Fibroblast of skin of right quadriceps (primary cell): ENCODE data around the gene HYAL1.

ENCODE experiments used
- DNase-seq: peaks from one replicate; pipeline ENCODE4 v3.0.0-alpha.2; 2013

HYAL1 gene

DNA sequence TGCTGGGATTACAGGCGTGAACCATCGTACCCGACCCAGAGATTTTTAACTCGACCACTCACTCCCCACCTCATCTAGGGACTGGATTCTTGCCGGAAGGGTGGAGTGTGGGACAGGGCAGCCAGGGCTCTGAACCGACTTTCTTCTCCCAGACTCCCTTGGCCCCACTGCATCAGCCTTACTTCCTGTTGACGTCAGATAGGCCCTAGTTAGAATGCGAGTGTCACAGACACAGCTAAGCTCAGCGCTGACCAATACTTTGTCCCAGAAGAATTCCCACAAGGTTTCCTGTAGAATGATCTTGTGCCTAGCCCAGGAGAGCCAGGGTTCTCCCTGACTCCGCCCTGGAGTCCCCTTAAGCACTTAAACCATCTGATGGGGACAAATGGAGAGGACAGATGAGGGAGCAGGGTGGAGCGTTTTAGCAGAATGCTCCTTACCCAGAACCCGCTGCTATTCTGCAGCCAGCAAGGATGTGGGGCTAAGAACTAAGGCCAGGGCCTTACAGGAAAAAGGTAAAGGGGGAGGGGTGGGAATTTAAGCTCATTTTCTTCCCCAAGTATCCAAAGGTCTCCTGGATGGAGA, 30.5 kb upstream of the HYAL1 start:
- DNase-seq, result peak; percentile 41

DNA sequence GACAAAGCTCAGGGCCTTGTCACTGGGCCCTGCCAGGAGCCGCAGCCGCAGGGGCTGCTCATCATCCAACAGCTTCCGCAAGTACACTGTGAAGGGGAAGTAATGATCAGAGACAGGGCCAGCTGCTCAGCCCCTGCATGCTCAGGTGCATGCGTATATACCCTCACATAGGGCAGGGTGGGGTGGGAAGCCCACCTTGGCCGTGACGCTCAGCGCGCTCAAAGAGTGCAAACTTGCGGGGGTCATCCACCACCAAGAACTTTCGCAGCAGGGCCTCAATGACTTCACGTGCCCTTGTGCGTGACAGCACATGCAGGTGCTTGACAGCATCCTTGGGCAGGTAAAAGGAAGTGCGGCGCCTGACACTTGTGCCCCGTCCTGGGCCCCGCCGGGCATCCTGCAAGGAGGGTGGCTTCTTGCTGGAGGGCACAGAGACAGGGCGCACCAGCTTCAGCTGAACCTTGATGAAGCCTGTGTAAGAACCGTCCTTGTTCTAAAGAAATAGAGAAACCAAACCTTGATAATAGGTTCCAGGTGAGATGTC, 28.1 kb upstream of the HYAL1 start:
- no peak for DNase-seq

- no peak for DNase-seq
Observed at GRCh38 chr3:50330330-50330729, 27.0 kb upstream of the HYAL1 start.

GRCh38 chr3:50327943-50328691, 24.7 kb upstream of the HYAL1 start, which contains the start of gene TUSC2:
TUSC2 (minus strand) TSS chr3:50328223; CDS start chr3:50328099, 124 bp downstream.
- peak; percentile 93 for DNase-seq

DNA sequence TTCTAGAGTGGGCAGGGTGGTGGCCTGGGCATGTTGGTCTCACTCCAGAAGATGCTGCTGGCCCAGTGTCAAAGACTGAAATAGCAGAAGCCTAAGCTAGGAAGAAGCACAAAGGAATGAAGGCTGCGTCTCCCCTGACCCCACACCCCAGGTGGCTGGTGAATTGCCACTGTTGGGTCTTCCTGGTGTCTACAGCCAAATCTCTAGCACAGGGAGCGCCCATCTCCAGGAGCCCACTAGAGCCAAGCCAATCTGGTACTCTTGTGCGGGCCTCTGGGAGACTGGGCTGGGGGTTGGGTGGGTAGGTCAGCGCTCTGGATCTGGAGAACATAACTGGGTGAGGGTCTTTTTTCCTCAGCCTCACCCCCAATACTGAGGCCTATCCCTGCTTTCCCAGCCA, 23.8 kb upstream of the HYAL1 start:
- no peak for DNase-seq

DNA sequence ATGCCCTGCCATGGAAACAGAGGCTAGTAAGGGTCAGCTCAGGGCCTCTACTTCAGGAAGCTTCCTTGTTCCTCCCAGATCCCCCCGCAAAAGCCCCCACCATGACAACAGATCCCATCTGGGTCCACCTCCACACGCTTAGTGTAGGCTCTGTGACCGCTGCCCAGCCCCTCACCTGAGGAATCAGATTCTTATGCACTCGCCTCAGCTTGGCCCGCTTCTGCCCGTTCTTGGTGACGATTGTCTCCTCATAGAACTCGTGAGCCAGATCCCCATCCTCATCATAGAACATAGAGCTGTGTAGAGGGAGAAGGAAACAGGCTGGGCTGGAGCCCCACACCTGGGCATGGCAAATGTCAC, 22.8 kb upstream of the HYAL1 start:
- no peak for DNase-seq

DNA sequence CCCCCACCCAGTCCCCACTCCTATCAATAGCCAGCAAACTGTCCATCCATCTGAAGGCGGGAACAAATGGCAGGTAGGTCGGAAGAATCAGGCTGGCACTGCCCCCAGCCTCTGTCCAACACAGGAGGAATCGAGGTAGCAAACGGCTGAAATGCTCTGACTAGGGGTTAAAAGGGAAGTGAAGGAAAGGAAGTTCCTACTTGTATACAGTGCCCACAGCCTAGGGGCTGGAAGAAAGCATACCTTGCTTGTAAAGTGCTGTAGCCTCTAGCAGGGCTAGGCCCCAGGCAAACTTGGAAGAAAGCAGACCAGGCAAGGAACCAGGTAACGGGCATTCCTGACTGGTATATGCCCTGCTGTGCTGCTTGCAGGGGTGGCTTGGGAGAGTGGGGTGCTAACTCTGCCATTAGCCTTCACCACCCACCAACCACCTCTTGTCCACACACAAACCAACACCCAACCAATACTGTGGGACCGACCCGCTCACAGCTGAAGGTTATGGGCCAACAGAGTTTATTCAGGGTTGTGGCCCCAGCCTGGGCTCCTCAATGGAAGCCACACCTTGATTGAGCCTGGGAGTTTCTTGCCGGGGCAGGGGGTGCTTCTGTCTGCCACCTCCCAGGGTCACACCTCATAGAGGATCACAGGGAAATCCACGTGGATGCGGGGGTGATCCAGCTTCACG, 22.3 kb upstream of the HYAL1 start:
- no peak for DNase-seq

GRCh38 chr3:50325113-50325480, 21.7 kb upstream of the HYAL1 start:
- DNase-seq, result no peak

DNA sequence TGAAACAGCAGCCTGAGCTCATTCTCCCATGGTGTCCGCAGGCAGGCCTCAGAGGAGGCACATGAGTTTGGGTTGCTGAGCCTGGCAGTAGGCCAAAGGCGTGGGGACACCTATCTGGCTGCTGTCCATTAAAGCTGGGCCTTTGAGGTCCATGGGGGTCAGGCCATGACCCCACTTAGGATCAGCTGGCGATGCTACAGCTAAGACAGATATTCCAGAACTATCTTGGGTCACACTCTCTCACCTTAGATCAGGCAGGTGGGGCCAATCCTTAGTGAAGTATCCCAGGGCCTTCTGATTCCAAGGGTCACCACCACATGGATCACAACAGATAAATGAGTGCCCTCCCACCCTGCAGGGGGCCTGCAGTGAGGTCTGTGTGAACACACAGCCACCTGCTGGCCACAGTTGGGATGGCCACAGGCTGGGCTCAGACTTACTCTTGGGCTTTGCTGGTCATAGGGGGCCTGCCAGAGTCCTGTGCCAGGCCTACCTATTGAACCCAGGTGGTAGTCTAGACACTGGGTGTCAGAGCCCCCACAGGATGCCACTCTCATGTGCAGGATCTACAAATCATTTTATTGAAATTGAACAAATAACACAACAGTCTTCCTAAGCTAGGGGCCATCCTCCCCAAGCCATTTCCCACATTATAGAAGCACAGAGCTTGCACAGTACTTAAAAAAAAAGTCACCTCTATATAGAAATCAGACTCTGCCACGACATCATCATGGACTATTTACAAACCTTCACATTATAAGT, 21.2 kb upstream of the HYAL1 start:
- DNase-seq, result peak; percentile 57

GRCh38 chr3:50323614-50324199, 20.3 kb upstream of the HYAL1 start:
- no peak for DNase-seq

GRCh38 chr3:50323092-50323600, 19.8 kb upstream of the HYAL1 start:
- no peak for DNase-seq

DNA sequence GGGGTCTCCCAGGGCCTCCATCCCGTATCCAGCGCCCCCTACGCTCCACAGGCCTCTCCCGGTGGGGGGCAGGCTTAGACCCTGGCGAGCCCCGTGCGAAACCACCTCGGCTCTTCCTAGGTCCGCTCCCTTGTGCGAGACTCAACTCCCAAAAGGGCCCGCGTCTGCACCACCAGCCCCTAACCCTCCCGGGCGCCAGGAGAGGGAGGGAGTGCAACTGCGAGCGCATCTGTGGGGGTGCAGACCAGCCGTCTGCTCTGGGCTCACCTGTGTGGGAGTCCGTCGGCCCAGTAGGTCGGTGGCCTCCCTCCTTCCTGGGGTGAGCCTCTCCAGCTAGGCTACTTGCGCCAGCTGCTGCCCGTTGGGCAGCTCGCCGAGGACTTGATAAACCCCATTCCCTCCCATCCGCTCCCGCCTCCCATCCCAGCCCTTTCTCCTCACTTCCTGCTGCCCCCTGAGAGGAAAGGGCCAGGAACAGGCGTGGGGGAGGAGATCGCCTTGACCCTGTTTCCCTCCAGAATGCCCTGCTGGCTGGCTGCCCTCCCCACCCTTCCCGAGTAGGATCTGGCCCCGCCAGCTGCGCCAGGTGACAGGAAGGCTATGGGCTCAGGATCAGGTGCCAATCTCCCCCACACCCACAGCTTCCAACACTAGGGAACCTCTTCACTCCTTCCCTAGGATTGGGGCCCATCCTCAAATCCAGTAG, 19.2 kb upstream of the HYAL1 start, which contains the start of gene HYAL2:
Gene HYAL2 (minus strand): TSS at position 360 of the 706 bp plus-strand sequence. CDS start 2,256 bp downstream, outside the sequence.
- DNase-seq, result no peak

DNA sequence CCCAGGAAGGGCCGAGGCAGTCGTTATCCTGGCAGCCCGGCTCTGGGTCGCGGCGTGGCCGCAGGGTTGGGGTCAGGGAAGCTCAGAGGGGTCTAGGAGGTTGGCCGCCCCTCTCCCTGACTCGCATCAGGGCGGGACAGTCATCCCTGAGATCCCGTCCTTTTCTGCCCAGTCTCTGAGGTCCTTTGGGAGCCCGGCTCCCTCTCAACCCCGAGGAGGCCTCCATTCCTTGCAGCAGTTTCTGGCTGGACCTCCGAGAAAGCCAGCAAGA, 18.7 kb upstream of the HYAL1 start:
- DNase-seq, result no peak

GRCh38 chr3:50321336-50322114, 18.2 kb upstream of the HYAL1 start:
- DNase-seq, result peak; percentile 88

- peak; percentile 73 for DNase-seq
Observed at GRCh38 chr3:50320853-50321335, 17.5 kb upstream of the HYAL1 start.

DNA sequence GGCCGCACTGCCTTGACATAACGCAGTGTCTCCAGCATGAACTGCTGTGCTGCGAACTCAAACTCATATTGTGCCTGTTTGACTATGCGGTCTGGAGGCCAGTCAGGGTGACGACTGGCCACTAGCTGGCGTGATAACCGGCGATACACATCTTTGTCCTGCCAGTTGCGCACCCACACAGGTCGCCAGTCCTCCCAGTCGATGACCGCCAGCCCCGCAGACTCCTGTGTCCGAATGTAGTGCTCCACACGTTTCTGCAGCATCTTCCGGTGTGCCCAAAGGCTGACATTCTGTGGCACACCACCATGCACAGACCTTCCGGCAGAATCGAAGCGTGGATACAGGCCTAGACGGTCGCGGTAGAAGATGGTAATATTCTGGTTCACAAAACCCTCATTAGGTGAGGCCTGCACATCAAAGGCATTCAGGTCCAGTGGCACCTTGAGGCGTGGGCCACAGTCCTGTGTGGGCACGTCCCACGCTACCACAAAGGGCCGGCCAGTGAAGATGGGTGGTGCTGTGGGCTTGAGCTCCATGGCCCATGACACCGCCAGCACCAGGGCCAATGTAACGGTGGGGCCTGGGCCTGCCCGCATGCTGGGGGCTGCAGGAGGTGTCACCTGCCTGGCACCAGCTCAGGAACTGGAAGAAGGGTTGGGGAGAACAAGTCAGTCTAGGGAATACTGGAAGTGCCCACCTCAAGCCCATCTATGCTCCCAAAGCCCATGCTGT, 16.7 kb upstream of the HYAL1 start:
- no peak for DNase-seq

DNA sequence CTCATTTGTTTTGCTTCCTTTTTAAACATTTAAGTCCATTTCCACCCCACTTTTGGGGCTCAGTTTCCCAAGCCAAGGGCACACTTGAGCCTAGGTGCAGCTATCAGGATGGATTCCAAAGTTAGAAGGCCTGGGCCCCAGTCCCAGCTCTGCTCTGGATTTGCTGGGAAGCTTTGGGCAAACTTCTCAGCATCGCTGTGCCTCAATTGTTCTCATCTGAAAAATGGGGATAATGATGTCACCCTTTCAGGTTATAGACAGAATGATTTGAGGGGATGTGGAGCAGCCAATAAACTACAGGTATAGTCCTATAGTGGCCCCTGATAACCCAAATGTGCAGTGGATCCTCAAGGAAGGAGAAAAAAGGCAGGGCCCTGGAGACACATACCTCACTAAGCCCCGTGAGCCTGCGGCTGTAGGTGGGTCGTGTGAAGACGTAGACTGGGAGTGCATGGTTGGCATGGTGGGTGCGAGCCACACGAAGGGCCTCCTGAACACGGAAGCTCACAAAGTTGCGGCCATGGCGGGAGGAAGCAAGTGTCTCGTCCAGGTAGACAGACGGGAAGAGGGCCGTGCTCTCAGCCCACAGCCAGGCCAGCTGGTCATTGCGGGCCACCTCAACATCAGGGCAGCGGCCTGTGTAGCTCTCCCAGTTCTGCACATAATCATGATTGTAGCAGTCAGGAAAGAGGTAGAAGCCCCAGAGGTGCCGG, 16.0 kb upstream of the HYAL1 start:
- DNase-seq, result no peak

DNA sequence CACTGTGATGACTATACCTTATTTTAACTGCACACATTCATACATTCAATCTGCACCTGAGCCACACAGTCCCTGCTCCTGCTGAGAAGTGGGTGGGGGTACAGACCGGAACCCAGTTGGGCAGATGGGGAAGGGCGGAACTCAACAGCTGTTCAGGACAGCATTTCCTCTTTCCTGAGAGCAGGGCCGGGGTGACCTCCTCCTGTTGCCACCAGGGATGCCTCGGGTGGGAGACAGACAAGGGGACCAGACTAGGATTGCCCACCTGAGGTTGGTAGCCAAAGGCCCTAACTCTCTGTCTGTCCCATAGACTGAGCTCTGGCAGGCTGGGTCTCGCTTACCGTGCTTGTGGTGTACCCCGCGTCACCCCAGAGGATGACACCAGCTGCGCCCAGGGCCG, 15.2 kb upstream of the HYAL1 start:
- DNase-seq, result no peak

DNA sequence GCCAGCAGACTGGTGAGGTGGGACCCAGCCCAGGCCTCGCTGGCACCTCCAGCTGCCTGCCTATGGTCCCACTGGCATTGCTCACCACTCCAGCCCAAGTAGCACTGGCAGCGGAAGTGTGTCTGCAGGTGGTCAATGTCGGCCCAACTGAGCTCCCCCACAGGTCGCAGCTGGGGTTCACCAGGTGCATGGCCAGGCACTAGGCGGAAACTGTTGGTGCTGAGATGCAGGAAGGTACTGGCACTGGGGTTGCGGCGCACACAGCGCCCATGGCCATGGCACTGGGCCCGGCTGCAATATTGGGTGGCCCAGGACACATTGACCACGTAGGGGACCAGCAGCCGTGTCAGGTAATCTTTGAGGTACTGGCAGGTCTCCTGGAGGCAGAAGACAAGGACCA, 14.8 kb upstream of the HYAL1 start:
- no peak for DNase-seq

DNA sequence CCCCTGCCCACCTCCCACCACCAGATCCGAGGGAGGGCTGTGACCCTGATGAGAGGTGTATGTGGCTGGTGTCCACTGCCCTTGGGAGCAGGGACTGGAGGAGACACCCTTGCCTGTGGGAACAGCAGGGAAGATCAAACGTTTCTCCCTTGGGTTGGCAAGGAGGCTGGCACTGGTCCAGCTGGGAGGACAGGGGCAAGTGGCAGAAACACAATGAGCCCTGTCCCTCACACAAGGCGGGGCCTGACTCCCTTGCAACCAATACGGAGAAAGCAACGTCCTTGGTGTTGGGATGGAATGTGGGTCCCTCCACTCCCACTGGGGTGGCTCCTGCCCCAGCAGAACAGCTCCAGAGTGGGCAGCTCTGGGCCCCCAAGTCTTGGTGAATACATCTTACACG, 13.9 kb upstream of the HYAL1 start:
- no peak for DNase-seq
